SKM-1 (cell line): ENCODE results near the gene WFDC1.
A peak's percentile ranks its signal among the peaks of the same experiment; 100 is the strongest.

Experiments
- DNase-seq: peaks from one replicate; lab custom pipeline; 2025; ENCODE audit not compliant: unreplicated experiment; lab: John Stamatoyannopoulos, UW

The WFDC1 gene

GRCh38 chr16:84272740-84273320, 21.8 kb upstream of the WFDC1 start:
- DNase-seq: no peak

GRCh38 chr16:84274515-84274914, 20.2 kb upstream of the WFDC1 start:
- DNase-seq: no peak

- DNase-seq: no peak
These were observed 19.0 kb upstream of the WFDC1 start for GRCh38 chr16:84275585-84276151.

- DNase-seq: peak; percentile 61
These were observed 17.3 kb upstream of the WFDC1 start for GRCh38 chr16:84277244-84277823.

GRCh38 chr16:84278333-84278732, 16.3 kb upstream of the WFDC1 start:
- DNase-seq: no peak

GRCh38 chr16:84278968-84279367, 15.7 kb upstream of the WFDC1 start:
- DNase-seq: no peak

GRCh38 chr16:84279881-84280280, 14.8 kb upstream of the WFDC1 start:
- no peak for DNase-seq

- no peak for DNase-seq
These were observed 13.6 kb upstream of the WFDC1 start for GRCh38 chr16:84281074-84281473.

- no peak for DNase-seq
These were observed 12.1 kb upstream of the WFDC1 start for GRCh38 chr16:84282533-84282932.

- no peak for DNase-seq
These were observed 11.1 kb upstream of the WFDC1 start for GRCh38 chr16:84283314-84284153.

- no peak for DNase-seq
These were observed 10.4 kb upstream of the WFDC1 start for GRCh38 chr16:84284154-84284722.

GRCh38 chr16:84286578-84287240, 8.0 kb upstream of the WFDC1 start:
- DNase-seq: no peak

- DNase-seq: no peak
These were observed 5.8 kb upstream of the WFDC1 start for GRCh38 chr16:84288902-84289301.

- DNase-seq: no peak
These were observed 3.5 kb upstream of the WFDC1 start for GRCh38 chr16:84291226-84291625.

GRCh38 chr16:84292011-84292410, 2.7 kb upstream of the WFDC1 start:
- no peak for DNase-seq

- DNase-seq: no peak
These were observed 1.3 kb upstream of the WFDC1 start for GRCh38 chr16:84293406-84293805.

GRCh38 chr16:84294117-84294516, 561 bp upstream of the WFDC1 start:
- no peak for DNase-seq

- DNase-seq: no peak
These were observed 654 bp downstream of the WFDC1 start for GRCh38 chr16:84295203-84295860.

GRCh38 chr16:84298376-84298899, 3.8 kb downstream of the WFDC1 start:
- no peak for DNase-seq

- DNase-seq: no peak
These were observed 5.2 kb downstream of the WFDC1 start for GRCh38 chr16:84299734-84300440.
